ENCODE measurements around the gene MPZL3.

Gene MPZL3

DNA sequence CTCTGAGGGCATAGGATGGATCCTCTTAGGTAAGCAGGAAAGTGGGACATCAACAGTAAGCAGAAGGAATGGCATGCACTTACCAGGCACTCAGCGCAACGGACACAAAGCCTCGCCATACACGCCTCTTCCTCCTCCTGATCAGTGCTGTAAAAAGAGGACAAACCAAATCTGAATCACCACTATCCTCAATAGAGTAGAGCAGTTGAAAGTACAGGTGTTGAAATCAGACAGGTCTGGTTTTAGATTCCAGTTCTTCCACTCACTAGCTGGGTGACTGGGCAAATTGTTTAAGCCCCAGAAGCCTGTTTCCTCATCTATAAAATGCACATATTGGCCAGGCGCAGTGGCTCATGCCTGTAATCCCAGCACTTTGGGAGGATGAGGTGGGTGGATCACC lies 18.8 kb downstream of the MPZL3 start:
- no peak for DNase-seq (ENCODE audit: low read depth in 3 of 3, low spot score in 1 of 3)

DNA sequence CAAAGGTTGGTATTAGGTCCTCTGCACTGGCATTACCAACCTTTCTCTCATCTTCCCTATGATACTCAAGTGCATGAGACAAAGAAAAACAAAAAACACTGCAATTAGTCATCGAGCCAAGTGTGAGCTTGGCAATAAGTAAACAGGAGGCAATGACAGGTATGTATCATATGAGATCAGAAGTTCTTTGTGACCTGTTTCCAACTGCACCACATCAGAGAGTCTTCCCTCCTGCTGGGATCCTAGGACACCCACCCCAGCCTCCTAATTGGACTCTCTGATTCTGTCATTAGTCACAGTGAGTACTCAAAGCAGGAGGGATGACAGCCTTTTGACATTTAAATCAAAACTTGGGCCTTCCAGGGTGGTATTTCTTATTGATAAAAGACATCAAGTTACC lies 19.5 kb downstream of the MPZL3 start:
- no peak for DNase-seq (ENCODE audit: low read depth in 3 of 3, low spot score in 1 of 3)

DNA sequence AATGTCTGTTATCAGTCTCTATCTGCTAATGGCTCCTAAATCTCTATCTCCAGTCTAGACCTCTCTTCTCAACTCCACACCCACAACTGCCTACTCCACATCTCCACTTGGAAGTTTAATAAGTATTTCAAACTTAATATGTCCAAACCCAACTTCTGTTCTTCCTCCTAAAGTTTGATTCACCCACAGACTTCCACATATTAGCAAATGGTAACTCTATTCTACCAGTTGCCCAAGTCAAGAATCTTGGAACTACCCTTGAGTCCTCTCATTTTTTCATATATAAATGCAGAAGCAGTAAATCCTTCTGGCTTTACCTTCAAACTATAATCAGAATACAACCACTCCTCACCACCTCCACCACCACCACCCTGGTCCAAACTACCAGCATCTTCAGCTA lies 20.7 kb downstream of the MPZL3 start:
- no peak for DNase-seq (ENCODE audit: low read depth in 3 of 3, low spot score in 1 of 3)

DNA sequence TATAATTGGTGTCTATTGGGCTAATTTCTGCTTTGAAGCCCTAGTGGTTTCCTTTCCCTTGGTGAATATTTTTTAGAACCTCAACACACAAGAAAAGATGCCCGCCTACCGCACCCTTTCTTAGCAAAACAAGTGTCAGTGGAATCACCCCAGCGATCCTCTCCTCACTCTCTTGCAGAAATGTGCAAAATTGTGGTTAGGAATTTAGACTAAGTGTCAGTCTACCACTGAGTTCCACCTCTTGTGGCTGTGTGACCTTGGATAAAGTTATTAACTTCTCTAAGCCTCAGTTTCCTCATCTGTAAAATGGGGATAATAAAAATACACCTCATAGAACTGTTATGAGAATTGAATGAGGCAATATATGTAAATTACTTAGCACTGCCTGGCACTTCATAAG lies 22.1 kb downstream of the MPZL3 start:
- DNase-seq (ENCODE audit: low read depth in 3 of 3, low spot score in 1 of 3) = no peak

DNA sequence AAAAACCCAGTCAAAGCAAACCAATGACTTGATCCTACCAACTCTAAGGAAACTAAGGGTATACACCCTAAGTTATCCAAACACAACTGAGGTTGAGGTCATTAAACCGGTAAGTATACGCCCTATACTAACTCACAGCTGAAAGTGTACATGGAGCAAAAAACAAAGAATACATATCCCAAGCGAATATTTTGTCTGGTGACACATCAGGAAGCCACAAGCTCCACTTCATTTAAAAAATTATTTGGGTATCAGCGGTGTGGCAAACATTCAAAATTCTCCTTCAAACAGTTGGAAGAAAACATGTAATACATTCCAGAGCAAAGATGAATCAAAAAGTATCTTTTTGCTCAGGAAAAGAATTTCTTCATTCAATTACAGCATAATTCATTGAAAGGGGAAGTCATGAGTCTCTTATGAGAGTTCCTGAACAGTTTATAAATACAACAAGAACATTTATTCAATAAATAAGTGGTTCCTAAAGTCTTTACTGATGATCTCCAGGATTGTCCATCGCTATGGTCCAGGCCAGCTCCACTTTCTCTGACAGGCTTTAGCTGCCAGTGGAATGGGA lies 22.8 kb downstream of the MPZL3 start:
- DNase-seq (ENCODE audit: low read depth in 3 of 3, low spot score in 1 of 3) = no peak

DNA sequence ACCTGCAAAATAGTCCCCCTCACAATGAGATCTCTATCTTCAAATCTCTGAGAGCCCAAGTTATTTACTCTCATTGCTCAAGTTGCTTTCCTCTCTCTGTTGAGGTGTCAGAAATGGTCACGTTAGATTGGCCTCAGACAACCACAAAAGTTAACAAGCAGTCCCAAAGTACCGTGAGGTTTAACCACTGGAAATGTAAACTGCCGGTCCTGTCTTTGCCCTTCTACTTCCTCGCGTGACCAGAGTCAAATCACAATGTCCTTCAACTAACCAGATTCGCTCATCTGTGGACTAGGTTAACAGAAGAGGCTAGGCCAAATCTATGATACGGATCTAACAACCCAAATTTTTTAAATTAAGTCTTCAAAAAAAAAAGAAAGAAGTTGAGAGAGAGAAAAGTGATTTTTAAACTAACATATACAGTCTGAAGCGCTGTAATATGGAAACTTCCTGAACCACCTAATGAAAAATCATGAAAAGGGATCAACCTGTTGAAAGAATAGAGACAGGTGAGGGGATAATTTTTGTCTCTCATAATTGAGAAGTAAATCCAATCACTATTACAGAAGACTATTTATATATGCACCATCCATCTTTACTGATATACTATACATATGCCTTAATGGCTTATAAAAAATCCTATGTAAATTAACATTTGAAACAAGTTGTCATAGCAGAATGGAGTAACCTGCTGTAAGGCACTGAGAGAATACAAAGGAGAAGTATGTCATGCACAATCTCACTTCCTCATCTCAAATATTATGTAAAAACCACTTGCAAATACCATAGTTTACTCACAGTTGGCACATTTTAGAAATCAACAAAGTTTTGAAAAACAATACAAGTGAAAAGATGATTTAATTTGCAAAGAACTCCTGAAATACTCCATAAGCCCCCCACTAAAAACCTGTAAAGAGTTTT lies 24.0 kb downstream of the MPZL3 start:
- DNase-seq (ENCODE audit: low read depth in 3 of 3, low spot score in 1 of 3) = no peak

DNA sequence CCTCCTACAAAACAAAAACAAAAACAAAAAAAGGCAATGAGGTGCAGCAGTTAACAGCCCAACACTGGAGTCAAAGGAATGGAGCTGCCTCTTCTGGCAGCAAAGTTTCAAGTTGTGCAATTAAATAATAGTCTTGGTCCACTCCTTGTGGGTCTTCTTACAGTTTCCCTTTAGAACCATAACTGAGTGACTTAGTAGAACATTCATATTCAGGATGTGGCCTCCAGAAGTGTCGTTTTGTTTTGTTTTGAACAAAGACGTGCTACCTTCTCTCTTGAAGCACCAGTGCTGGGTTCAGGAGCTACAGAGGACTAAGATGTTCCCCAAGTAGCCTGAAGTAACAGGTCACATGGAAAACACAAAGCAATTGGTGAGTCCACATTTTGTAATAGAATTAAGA lies 25.4 kb downstream of the MPZL3 start:
- no peak for DNase-seq (ENCODE audit: low read depth in 3 of 3, low spot score in 1 of 3)

DNA sequence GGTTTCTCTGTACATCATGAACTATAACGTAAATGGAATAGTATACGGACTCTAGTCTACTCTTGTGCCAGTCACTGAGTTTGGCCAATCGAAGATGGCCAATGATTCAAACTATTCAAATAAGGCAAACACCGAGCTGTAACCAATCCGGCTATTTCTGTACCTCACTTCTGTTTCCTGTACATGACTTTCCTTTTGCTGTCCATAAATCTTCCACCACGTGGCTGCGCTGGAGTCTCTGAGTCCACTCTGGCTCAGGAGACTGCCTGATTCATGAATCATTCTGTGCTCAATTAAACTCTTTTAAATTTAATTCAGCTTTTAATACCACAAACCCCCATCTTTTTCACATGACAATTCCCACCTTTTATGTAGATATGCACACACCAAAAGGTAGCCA lies 25.9 kb downstream of the MPZL3 start:
- no peak for DNase-seq (ENCODE audit: low read depth in 3 of 3, low spot score in 1 of 3)

DNA sequence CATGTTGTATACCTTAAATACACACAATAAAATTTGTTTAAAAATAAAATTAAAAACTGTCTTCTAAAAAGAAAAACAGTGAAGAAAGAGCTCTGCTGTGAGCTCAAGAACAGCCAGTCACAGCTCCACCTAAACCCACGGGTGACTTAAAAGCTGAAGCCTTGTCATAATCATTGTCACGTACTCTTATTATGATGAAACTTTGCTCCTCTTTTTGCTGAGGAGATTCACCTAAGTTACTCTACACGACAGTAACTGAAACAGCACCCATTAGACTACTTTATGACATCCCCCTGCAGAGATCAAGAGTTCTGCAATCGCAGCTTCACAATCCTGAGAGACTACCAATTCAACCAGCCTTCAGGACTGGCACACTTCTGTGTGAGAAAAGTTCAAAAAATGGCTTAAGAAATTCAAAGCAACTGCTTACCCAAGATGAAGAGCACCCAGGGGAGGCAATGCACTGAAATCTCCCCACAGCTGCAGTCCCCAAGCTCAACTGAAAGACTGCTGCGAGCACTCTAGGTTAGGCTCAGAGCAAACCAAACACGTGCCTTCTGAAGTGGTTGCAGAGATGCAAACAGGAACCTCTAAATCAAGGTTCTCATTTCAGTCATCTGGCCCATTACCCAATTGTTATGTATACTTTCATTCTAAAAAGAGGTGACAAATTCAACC lies 27.5 kb downstream of the MPZL3 start, which contains the start of gene JAML:
TSS of gene JAML (minus strand) at position 501 of the 678 bp plus-strand sequence. CDS start 10,145 bp downstream, outside the sequence.
- DNase-seq (ENCODE audit: low read depth in 3 of 3, low spot score in 1 of 3) = no peak

DNA sequence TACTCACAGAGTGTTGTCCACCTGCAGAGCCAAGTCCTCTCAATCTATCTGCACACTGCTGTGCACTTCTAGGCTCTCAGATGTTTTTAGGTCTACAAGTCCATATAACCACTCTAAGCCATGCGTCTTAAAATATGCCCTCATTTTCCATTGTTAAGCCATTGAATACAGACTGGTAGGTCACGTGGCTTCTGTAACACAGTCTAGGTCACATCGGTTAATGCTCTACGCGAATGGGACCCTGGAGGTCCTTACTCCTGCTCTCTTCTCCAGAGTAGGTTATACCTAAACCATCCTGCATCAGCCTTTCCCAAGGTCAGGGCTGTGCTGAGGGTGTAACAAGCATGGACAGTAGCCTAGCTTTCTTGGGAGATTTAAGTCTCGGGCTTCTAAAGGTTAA lies 28.2 kb downstream of the MPZL3 start:
- no peak for DNase-seq (ENCODE audit: low read depth in 3 of 3, low spot score in 1 of 3)

DNA sequence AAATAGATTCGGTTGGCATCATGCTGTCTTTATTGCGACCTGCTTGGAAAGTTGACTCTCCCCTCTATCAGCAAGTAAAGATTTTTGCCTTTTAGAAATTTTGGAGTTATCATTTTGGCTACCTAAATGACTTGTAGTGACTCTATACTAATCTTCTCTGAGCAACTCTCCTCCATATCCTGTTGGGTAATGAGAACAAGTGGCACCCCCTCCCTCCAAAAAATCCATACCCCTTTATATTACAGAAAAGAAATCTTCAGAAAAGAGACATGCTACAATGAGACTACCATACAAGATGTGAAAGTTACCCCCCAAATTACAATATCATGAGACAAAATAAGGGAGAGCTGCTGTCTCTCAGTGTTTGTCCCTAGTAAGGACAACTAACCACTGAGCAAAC lies 28.6 kb downstream of the MPZL3 start:
- DNase-seq (ENCODE audit: low read depth in 3 of 3, low spot score in 1 of 3) = no peak

DNA sequence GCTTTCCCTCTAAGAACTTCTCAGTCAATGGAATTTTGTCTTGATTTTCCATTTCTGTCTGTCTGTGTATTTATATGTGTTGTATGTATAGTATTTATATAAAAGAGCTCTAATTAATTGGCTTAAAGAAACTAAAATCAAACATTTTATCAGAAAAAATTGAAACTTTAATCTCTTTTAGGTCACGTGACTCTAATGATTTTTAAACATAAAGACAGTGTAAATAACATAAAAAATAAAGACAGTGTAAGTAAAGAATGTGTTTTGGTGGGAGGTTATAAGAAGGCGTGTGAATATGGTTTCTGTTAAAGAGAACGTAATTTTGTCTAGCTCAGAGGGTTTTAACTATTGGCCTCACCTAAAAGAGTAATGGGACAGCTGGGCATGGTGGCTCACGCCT lies 29.7 kb downstream of the MPZL3 start:
- no peak for DNase-seq (ENCODE audit: low read depth in 3 of 3, low spot score in 1 of 3)

DNA sequence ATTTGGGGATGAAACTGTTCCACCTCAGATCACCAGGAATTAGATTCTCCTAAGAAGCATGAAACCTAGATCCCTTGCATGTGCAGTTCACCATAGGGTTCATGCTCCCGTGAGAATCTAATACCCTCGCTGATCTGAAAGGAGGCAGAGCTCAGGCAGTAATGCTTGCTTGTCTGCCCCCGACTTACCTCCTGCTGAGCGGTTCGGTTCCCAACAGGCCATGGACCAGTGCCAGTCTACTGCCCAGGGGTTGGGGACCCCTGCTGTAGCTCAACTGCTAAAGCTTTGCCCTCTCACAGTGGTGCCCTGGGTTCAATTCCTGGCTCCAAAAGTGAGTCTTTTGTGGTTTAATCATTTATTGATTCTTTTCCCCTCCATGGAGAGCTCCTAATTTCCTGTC lies 30.7 kb downstream of the MPZL3 start:
- no peak for DNase-seq (ENCODE audit: low read depth in 3 of 3, low spot score in 1 of 3)

DNA sequence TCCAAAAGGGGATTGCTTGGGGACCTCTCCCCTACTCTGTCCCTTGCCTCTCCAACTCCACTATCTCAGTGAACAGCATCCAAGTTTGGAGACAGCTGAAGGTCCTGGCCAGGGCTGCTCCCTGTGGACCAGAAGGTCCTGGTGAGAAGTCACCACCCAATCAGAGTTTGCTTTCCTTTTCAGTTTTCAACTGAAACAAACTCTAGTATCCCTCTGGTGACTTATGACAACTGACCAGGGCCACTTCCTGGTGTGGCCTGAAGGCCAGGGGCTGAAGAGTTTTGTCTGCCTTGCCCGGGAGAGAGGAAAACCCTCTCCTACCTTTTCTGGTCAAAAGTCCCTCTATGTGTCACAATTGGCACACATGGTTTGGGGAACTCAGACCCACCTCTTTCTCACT lies 32.4 kb downstream of the MPZL3 start:
- no peak for DNase-seq (ENCODE audit: low read depth in 3 of 3, low spot score in 1 of 3)

DNA sequence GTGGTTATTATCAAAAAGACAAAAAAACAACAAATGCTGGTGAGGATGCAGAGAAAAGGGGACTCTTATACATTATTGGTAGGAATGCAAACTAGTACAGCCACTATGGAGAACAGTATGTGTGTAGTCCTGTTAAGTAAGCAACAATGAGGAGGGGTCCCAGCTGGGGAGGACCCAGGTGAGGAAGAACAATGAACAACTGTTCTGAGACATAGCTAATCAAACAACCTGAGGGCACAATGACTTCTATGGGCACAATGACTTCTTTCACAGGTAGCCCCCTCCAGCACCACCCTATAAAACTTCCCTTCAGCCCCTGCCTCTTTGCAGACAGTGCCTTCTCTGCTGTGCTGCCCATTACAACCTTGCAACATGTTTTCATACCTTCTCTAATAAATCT lies 32.9 kb downstream of the MPZL3 start:
- DNase-seq (ENCODE audit: low read depth in 3 of 3, low spot score in 1 of 3) = no peak

DNA sequence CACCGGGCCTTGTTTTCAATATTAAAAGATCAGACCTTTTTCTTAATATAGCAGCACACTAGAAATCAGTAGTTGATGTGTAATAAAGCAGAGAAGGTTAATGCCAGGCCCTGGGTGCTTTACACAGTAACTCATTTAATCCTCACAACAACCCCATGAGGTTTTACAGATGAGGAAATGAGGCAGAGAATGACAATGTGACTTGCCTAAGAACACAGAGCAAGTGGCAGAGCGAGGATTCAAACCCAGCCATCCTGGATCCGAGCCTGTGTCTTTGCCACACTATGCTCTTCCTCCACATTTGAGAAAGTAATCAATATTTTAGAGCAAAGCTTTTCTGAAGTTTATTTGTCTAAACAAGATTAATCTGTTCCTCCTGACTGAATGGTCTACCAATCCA lies 34.6 kb downstream of the MPZL3 start:
- no peak for DNase-seq (ENCODE audit: low read depth in 3 of 3, low spot score in 1 of 3)

DNA sequence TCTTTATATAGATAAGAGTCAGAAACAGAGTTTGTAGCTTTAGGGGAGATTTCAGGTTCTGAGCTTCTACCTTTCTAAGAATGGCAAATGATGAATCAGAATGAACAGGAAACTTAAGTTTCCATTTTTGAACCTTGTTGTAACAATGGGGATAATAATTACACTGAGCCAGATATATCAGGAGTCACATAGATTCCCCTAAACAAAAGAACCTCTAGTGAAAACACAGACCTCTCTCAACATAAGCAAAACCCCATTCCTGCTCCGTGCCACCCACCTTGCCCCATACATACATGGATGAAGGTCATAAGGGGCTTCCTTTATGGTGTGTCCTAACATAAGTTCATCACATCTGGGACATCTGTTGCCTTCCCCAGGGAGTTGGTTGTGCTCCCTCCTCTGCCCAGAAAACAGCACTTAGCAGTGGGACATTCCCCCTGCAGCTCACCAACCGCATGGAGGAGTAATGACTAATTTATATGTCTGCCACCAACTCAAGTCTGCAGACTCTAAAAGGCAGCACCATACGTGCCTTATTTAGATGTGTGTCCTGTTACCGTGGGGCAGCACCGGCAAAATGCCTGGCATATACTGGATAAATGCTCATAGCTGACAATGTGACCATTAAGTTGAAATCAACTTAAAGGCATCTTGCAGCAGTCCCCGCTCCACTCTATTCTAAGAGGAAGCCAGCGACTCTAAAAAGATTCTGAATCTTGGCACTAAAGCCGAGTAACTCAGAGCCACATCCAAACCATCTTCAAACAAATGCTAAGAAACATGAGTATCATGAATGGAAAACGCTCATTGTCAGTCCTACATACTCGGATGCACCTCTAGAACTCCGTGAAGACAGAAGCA lies 35.3 kb downstream of the MPZL3 start:
- DNase-seq (ENCODE audit: low read depth in 3 of 3, low spot score in 1 of 3) = no peak

DNA sequence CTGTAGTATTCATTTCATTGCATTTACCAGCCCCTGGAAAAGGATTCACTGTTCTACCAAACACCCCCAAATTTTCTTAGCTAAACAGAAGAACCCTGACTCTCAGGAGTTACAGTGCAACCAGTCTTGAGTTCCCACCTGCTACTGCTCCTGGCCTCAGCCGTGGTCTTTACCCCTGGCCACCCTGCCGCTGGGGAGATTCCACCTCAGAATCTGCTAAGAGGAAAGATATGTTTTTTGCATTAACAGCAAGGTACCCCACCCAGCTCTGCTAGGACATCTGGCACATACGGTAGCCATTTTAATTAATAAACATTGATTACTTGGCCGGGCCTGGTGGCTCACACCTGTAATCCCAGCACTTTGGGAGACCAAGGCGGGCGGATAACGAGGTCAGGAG lies 36.4 kb downstream of the MPZL3 start:
- DNase-seq (ENCODE audit: low read depth in 3 of 3, low spot score in 1 of 3) = no peak

DNA sequence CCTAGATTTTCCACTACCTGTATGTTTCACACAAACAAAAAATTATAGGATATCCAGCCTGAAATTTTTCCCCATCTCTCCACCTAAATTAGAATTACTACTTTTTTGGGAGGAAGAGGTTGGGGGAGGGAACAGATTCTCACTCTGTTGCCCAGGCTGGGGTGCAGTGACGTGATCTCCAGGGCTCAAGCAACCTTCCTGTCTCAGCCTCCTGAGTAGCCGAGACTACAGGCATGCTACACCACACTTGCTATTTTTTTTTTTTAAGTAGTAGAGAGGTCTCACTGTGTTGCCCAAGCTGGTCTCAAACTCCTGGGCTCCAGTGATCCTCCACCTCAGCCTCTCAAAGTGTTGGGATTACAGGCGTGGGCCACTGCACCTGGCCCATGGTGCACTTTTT lies 36.9 kb downstream of the MPZL3 start:
- no peak for DNase-seq (ENCODE audit: low read depth in 3 of 3, low spot score in 1 of 3)

DNA sequence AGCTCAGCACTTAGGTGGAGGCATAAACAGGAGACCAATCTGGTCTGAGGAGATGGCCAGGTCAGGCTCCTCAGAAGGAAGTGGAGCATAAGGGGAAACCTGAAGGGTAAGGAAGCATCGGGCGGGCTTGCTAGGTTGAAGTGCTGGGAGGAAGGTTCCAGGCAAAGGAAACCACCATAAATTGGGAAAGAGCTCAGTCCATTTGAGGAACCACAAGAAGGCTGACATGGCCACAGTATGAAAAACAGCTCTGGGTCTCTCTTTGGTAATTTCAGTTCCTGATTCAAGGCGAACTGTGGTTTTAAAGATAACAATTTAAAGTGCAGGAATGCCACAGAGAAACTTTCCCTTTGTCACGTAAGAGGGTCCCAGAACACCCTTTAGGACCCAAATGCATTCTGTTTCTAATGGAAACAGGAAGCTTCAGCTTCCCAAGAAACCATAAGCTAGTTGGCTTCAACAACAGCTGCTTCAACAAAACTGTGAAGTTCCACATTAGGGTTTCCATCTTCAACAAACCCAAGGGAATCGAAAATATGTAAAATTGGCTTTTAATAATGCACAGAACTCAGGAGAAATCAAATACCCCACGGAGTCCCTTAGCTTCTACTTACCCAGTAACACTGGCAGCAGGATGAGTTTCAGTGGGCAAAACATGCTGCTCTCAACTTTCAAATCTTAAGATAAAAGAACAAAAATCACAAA lies 37.8 kb downstream of the MPZL3 start:
- no peak for DNase-seq (ENCODE audit: low read depth in 3 of 3, low spot score in 1 of 3)

DNA sequence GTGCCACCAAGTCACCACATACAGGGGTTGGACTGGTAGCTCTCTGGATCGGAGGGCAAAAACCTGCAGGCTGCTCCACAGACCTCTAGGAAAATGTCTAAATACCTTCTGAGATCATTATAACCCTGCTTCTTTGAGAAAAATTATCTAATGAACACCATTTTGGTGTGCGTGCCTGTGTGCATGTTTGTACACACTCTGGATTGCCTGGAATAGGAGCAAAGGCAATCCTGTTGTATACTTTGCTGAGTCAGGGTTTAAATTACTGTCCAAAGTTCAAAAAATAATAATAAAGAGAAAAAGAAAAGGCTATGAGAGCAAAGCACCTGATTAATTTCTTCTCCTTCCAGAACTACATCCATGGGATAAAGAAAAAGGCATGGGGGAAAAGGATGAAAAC lies 38.4 kb downstream of the MPZL3 start:
- DNase-seq (ENCODE audit: low read depth in 3 of 3, low spot score in 1 of 3) = no peak
